ENCODE data around the gene RAB26. TPM values are rescaled to one million over a fixed set of nuclear protein-coding genes. Genes with fewer than 3 reads are reported as not detected.

The RAB26 gene
- polyA plus RNA-seq, 1 donor (not counting 4 experiments of a cell fraction or from before 2014, with no cell fraction given), result 0.58 TPM

- H2AFZ ChIP-seq (ENCODE audit: control insufficient read depth, low read length), result no peak overlapping the region
- H3K79me2 ChIP-seq (ENCODE audit: control insufficient read depth, insufficient read depth, low read length), result no peaks in the 10 kb centered on the region
- H3K9ac ChIP-seq (ENCODE audit: control insufficient read depth, extremely low read depth, insufficient read depth, low read length), result no peak overlapping the region
- H3K27me3 ChIP-seq (ENCODE audit: control insufficient read depth, extremely low read depth, insufficient read depth, low read length), result peaks cover 5% of the 10 kb centered on the region
- H3K36me3 ChIP-seq (ENCODE audit: control insufficient read depth in 2 of 2, extremely low read depth in 1 of 2, insufficient read depth in 2 of 2, low read length in 2 of 2), result peaks cover 14 to 15% of the 10 kb centered on the region in 2 experiments
- H3K4me2 ChIP-seq (ENCODE audit: control insufficient read depth, extremely low read depth, insufficient read depth, low read depth, low read length), result no peak overlapping the region
- no peaks in the 10 kb centered on the region for H3K9me1 ChIP-seq (ENCODE audit: control insufficient read depth, extremely low read depth, insufficient read depth, low read length)
- TF ChIP-seq EZH2 (IDR thresholded peaks at IDR 0.05; ENCODE audit: low read length), result no peak
- TF ChIP-seq CTCF (optimal IDR thresholded peaks at IDR 0.05 in 1 of 3, IDR thresholded peaks at IDR 0.05 in 1 of 3, conservative IDR thresholded peaks at IDR 0.05 in 1 of 3; ENCODE audit: extremely low read depth in 1 of 3, insufficient read depth in 2 of 3, low read length in 3 of 3), result no peak
- no peaks in the 10 kb centered on the region for H4K20me1 ChIP-seq (ENCODE audit: control insufficient read depth, extremely low read depth, insufficient read depth, low read length)
- dilution Hi-C loops (cut with MboI; ENCODE audit: extremely low pct_ligation_motif_present, low sequenced_read_pairs), result no loop called here
- H3K4me1 ChIP-seq (ENCODE audit: control insufficient read depth, extremely low read depth, insufficient read depth, low read length), result peaks cover 4% of the 10 kb centered on the region
- no peaks in the 10 kb centered on the region for H3K9me3 ChIP-seq (ENCODE audit: control insufficient read depth, low read depth, low read length)
- H3K27ac ChIP-seq (ENCODE audit: control insufficient read depth, insufficient read depth, low read length), result no peak overlapping the region
- H3K4me3 ChIP-seq (ENCODE audit: control insufficient read depth in 2 of 3, extremely low read depth in 1 of 3, insufficient read depth in 2 of 3, low read depth in 1 of 3, low read length in 3 of 3), result no peak overlapping the region
- FAIRE-seq (no peak), DNase-seq (ENCODE audit: low read depth, low spot score) (no peak)
Observed at GRCh38 chr16:2180461-2180860, 32.0 kb downstream of the RAB26 start.

- Histone ChIP-seq H3K4me1 (ENCODE audit: control insufficient read depth, extremely low read depth, insufficient read depth, low read length) (peaks cover 4% of the 10 kb centered on the region), H3K9me1 (ENCODE audit: control insufficient read depth, extremely low read depth, insufficient read depth, low read length) (no peaks in the 10 kb centered on the region), H4K20me1 (ENCODE audit: control insufficient read depth, extremely low read depth, insufficient read depth, low read length) (no peaks in the 10 kb centered on the region), H2AFZ (ENCODE audit: control insufficient read depth, low read length) (no peak overlapping the region), H3K36me3 (ENCODE audit: control insufficient read depth in 2 of 2, extremely low read depth in 1 of 2, insufficient read depth in 2 of 2, low read length in 2 of 2) (peaks cover 6 to 8% of the 10 kb centered on the region in 2 experiments), H3K27ac (ENCODE audit: control insufficient read depth, insufficient read depth, low read length) (no peak overlapping the region), H3K9me3 (ENCODE audit: control insufficient read depth, low read depth, low read length) (no peaks in the 10 kb centered on the region), H3K27me3 (ENCODE audit: control insufficient read depth, extremely low read depth, insufficient read depth, low read length) (peaks cover 5% of the 10 kb centered on the region), H3K4me3 (ENCODE audit: control insufficient read depth in 2 of 3, extremely low read depth in 1 of 3, insufficient read depth in 2 of 3, low read depth in 1 of 3, low read length in 3 of 3) (no peak overlapping the region), H3K9ac (ENCODE audit: control insufficient read depth, extremely low read depth, insufficient read depth, low read length) (no peak overlapping the region), H3K4me2 (ENCODE audit: control insufficient read depth, extremely low read depth, insufficient read depth, low read depth, low read length) (no peak overlapping the region), H3K79me2 (ENCODE audit: control insufficient read depth, insufficient read depth, low read length) (no peaks in the 10 kb centered on the region)
- FAIRE-seq (no peak), DNase-seq (ENCODE audit: low read depth, low spot score) (no peak)
- TF ChIP-seq CTCF (optimal IDR thresholded peaks at IDR 0.05 in 1 of 3, IDR thresholded peaks at IDR 0.05 in 1 of 3, conservative IDR thresholded peaks at IDR 0.05 in 1 of 3; ENCODE audit: extremely low read depth in 1 of 3, insufficient read depth in 2 of 3, low read length in 3 of 3) (no peak), EZH2 (IDR thresholded peaks at IDR 0.05; ENCODE audit: low read length) (no peak)
- dilution Hi-C loops (cut with MboI; ENCODE audit: extremely low pct_ligation_motif_present, low sequenced_read_pairs), result no loop called here
Observed at GRCh38 chr16:2180962-2181923, 32.8 kb downstream of the RAB26 start.
